ENCODE data around the gene RNH1. TPM values are rescaled to one million over a fixed set of nuclear protein-coding genes. Genes with fewer than 3 reads are reported as not detected.
"Not testable (repeated sequence)": the region's sequence is repeated elsewhere in the genome, so short reads cannot be mapped to it uniquely, and the experiment has no call there.

RNH1 gene
- total and polyA plus RNA-seq, 4 experiments from 2014 or later = 98.4 to 187 (median 134) TPM

DNA sequence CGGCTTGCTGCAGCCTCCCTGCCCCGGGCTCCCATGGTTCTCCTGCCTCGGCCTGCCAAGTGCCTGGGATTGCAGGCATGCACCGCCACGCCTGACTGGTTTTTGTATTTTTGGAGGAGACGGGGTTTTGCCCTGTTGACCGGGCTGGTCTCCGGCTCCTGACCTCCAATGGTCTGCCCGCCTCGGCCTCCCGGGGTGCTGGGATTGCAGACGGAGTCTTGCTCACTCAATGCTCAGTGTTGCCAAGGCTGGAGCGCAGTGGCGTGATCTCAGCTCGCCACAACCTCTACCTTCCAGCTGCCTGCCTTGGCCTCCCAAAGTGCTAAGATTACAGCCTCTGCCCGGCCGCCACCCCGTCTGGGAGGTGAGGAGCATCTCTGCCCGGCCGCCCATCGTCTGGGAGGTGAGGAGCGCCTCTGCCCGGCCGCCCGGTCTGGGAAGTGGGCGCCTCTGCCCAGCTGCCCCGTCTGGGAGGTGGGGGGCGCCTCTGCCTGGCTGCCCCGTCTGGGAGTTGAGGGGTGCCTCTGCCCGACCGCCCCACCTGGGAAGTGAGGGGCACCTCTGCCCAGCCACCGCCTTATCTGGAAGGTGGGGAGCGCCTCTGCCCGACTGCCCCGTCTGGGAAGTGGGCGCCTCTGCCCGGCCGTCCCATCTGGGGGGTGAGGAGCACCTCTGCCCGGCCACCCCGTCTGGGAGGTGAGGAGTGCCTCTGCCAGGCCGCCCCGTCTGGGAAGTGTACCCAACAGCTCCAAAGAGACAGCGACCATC is 10.1 kb upstream of the RNH1 start:
- H3K9me3 ChIP-seq (ENCODE audit: control insufficient read depth in 1 of 2, low read length in 2 of 2); H3K27me3 Mint-ChIP-seq; H3K27ac ChIP-seq (ENCODE audit: low read depth, low read length); H3K27me3 ChIP-seq (ENCODE audit: insufficient read depth, low read length); CTCF ChIA-PET (ENCODE audit: partially characterized antibody); H3K36me3 Mint-ChIP-seq; H3K36me3 ChIP-seq (ENCODE audit: insufficient read depth, low read length); H3K4me3 ChIP-seq (ENCODE audit: low read length in 2 of 2); H3K4me1 ChIP-seq (ENCODE audit: insufficient read depth, low read length); H3K4me3 Mint-ChIP-seq; DNase-seq: not testable (repeated sequence)
- Mint-ChIP-seq H3K4me1 (peaks cover 2 to 12% (median 3%) of the 10 kb centered on the region in 4 donors), H3K9me3 (peaks cover 0 to 13% (median 1%) of the 10 kb centered on the region in 8 donors), H3K27ac (peak overlapping the region in 1 of 7 donors; percentile 31)
- POLR2A ChIA-PET (ENCODE audit: partially characterized antibody) = interaction anchor here (1.5 to 2.5 kb wide), 2 partner anchors 9 to 11 kb away, joined by 5 read pairs; partner anchors contain the start of gene RNH1
- intact Hi-C loops (cut with micrococcal nuclease) = loop anchor here (5.0 kb wide), 1 partner anchor 210 kb away; the partner anchor contains the start of gene IFITM2

DNA sequence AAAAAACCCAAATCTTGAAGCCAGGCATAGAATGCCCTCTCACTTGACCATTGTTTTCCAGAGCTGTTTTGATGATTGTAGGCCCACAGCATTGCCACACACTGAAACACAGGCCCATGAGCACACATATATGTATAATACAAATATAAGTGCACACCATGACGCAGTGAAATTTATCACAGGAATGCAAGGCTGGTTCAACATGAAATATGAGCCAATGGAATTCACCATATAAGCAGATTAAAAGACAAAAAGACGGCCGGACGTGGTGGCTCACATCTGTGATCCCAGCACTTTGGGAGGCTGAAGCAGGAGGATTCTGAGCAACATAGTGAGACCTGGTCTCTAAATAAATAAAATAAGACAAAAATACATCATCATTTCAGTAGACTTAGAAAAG is 9.4 kb upstream of the RNH1 start:
- DNase-seq = no peak
- H3K27ac Mint-ChIP-seq = peak overlapping the region in 2 of 7 donors; percentile 31 to 60
- H3K36me3 ChIP-seq (ENCODE audit: insufficient read depth, low read length) = no peaks in the 10 kb centered on the region
- no peaks in the 10 kb centered on the region for H3K27me3 Mint-ChIP-seq
- H3K27me3 ChIP-seq (ENCODE audit: insufficient read depth, low read length) = no peaks in the 10 kb centered on the region
- H3K9me3 ChIP-seq (ENCODE audit: control insufficient read depth in 1 of 2, low read length in 2 of 2) = no peaks in the 10 kb centered on the region
- H3K4me3 Mint-ChIP-seq = no peak overlapping the region
- no peak overlapping the region for H3K4me3 ChIP-seq (ENCODE audit: low read length in 2 of 2)
- ChIA-PET CTCF (ENCODE audit: partially characterized antibody) (no interaction called here), POLR2A (ENCODE audit: partially characterized antibody) (interaction anchor here (2.5 kb wide), 1 partner anchor 10 kb away, joined by 5 read pairs; the partner anchor contains the start of gene RNH1)
- peaks cover 4% of the 10 kb centered on the region for H3K4me1 ChIP-seq (ENCODE audit: insufficient read depth, low read length)
- H3K4me1 Mint-ChIP-seq = peaks cover 2 to 12% (median 3%) of the 10 kb centered on the region in 4 donors
- peaks cover 3 to 7% of the 10 kb centered on the region in 2 donors for H3K36me3 Mint-ChIP-seq
- peaks cover 0 to 13% (median 1%) of the 10 kb centered on the region in 8 donors for H3K9me3 Mint-ChIP-seq
- intact Hi-C loops (cut with micrococcal nuclease) = loop anchor here (5.0 kb wide), 1 partner anchor 209 kb away; the partner anchor contains the start of gene IFITM2
- H3K27ac ChIP-seq (ENCODE audit: low read depth, low read length) = no peak overlapping the region

DNA sequence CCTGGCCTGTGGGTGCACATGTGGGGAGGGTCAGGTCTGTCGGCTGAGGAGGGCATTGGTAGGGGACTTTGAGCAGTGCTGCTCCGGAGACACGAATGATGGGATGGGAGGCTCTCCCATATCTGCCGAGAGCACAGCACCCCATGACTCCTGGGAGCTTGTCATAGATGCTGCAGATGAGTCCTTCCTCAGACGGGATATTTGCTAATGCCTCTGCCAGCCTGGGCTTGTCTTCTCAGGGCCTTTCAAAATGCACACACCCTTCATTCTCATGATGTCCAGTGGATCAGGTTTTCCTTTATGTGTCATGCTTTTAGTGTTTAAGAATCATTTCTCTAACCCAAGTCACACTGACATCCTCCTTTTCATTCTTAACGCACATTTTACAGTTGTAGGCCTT is 8.1 kb upstream of the RNH1 start:
- POLR2A ChIA-PET (ENCODE audit: partially characterized antibody) = interaction anchor here (2.5 kb wide), 1 partner anchor 9 kb away, joined by 5 read pairs; the partner anchor contains the start of gene RNH1

DNA sequence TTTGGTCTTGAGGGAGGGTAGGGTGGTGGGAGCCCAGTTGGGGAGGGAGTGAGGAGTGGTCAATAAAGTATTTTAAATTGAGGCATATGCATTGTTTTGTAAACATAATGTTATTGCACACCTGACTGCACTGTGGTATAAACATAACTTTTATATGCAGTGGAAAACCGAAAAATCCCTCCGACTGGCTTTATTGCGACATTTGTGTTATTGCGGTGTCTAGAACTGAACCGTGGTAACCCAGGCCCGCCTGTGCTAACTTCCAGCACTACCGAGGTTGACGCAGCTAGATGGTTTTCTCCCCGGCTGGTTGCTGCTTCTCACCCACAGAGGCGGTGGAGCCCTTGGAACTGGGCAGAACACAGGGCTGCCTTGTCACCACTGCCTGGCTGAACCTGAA is 7.6 kb upstream of the RNH1 start:
- CTCF ChIA-PET (ENCODE audit: partially characterized antibody) = no interaction called here
- Histone ChIP-seq H3K27me3 (ENCODE audit: insufficient read depth, low read length) (no peaks in the 10 kb centered on the region), H3K36me3 (ENCODE audit: insufficient read depth, low read length) (no peaks in the 10 kb centered on the region), H3K9me3 (ENCODE audit: control insufficient read depth in 1 of 2, low read length in 2 of 2) (no peaks in the 10 kb centered on the region), H3K4me1 (ENCODE audit: insufficient read depth, low read length) (peaks cover 4% of the 10 kb centered on the region), H3K4me3 (ENCODE audit: low read length in 2 of 2) (no peak overlapping the region), H3K27ac (ENCODE audit: low read depth, low read length) (no peak overlapping the region)
- Mint-ChIP-seq H3K9me3 (peaks cover 0 to 13% (median 1%) of the 10 kb centered on the region in 8 donors), H3K4me1 (peaks cover 2 to 5% (median 3%) of the 10 kb centered on the region in 4 donors), H3K4me3 (no peak overlapping the region), H3K27ac (peak overlapping the region in 1 of 7 donors; percentile 5), H3K27me3 (no peaks in the 10 kb centered on the region), H3K36me3 (peaks cover 9 to 14% of the 10 kb centered on the region in 2 donors)
- POLR2A ChIA-PET (ENCODE audit: partially characterized antibody) = interaction anchor here (0.9 to 2.5 kb wide), 2 partner anchors 8 to 21 kb away, joined by 3 to 5 read pairs; partner anchors contain the start of genes HRAS and RNH1
- intact Hi-C loops (cut with micrococcal nuclease) = loop anchor here (5.0 kb wide), 1 partner anchor 207 kb away; the partner anchor contains the start of gene IFITM2
- no peak for DNase-seq

More for the DNA sequence above, 8.1 kb upstream of the RNH1 start:
- H3K27ac Mint-ChIP-seq = peak overlapping the region in 1 of 7 donors; percentile 5
- peaks cover 5 to 9% of the 10 kb centered on the region in 2 donors for H3K36me3 Mint-ChIP-seq
- Histone ChIP-seq H3K27me3 (ENCODE audit: insufficient read depth, low read length) (no peaks in the 10 kb centered on the region), H3K36me3 (ENCODE audit: insufficient read depth, low read length) (no peaks in the 10 kb centered on the region), H3K27ac (ENCODE audit: low read depth, low read length) (no peak overlapping the region), H3K9me3 (ENCODE audit: control insufficient read depth in 1 of 2, low read length in 2 of 2) (no peaks in the 10 kb centered on the region), H3K4me1 (ENCODE audit: insufficient read depth, low read length) (peaks cover 4% of the 10 kb centered on the region), H3K4me3 (ENCODE audit: low read length in 2 of 2) (no peak overlapping the region)
- CTCF ChIA-PET (ENCODE audit: partially characterized antibody) = no interaction called here
- H3K4me1 Mint-ChIP-seq = peaks cover 2 to 5% (median 3%) of the 10 kb centered on the region in 4 donors
- H3K9me3 Mint-ChIP-seq = peaks cover 0 to 13% (median 1%) of the 10 kb centered on the region in 8 donors
- H3K27me3 Mint-ChIP-seq = no peaks in the 10 kb centered on the region
- H3K4me3 Mint-ChIP-seq = no peak overlapping the region
- no peak for DNase-seq
- intact Hi-C loops (cut with micrococcal nuclease) = loop anchor here (5.0 kb wide), 1 partner anchor 208 kb away; the partner anchor contains the start of gene IFITM2

DNA sequence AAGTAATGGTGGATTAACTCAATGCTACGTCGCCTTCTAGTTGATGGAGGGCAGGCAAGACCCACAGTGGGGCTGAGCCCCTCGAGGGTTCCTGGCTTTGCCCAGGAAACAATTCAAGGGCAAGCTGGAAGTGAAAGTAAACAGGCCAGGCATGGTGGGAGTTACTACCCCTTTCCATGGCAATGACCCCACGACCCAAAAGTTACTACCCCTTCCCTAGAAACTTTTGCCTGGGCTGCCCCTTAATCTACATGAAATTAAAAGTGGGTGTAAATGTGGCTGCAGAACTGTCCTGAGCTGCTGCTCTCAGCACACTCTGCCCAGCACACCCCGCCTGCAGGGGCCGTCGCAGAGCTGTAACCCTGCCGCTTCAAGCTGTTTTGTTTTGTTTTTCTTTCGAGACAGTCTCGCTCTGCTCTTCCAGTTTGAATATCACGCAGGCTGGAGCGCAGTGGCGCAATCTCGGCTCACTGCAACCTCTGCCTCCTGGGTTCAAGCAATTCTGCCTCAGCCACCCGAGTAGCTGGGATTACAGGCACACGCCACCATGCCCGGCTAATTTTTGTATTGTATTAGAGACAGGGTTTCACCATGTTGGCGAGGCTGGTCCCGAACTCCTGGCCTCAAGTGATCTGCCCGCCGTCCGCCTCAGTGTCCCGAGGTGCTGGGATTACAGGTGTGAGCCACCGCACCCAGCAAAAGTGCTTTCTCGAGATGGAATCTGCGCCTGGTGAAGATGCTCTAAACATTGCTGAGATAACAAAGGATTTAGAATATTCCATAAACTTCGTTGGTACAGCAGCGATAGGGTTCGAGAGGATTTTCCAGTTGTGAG is 5.9 kb upstream of the RNH1 start:
- Mint-ChIP-seq H3K27ac (peak overlapping the region in 1 of 7 donors; percentile 6), H3K4me3 (no peak overlapping the region), H3K27me3 (no peaks in the 10 kb centered on the region), H3K9me3 (peaks cover 0 to 13% (median 1%) of the 10 kb centered on the region in 8 donors), H3K36me3 (peaks cover 9 to 15% of the 10 kb centered on the region in 2 donors), H3K4me1 (peaks cover 0 to 5% (median 2%) of the 10 kb centered on the region in 4 donors)
- Histone ChIP-seq H3K27me3 (ENCODE audit: insufficient read depth, low read length) (no peaks in the 10 kb centered on the region), H3K4me3 (ENCODE audit: low read length in 2 of 2) (no peak overlapping the region), H3K4me1 (ENCODE audit: insufficient read depth, low read length) (peaks cover 2% of the 10 kb centered on the region), H3K36me3 (ENCODE audit: insufficient read depth, low read length) (peaks cover 2% of the 10 kb centered on the region), H3K27ac (ENCODE audit: low read depth, low read length) (no peak overlapping the region), H3K9me3 (ENCODE audit: control insufficient read depth in 1 of 2, low read length in 2 of 2) (no peaks in the 10 kb centered on the region)
- DNase-seq = no peak
- intact Hi-C loops (cut with micrococcal nuclease) = no loop called here
- CTCF ChIA-PET (ENCODE audit: partially characterized antibody) = no interaction called here
- POLR2A ChIA-PET (ENCODE audit: partially characterized antibody) = interaction anchor here (2.2 kb wide), 1 partner anchor 107 kb away, joined by 5 read pairs; no protein-coding TSS in a partner anchor

DNA sequence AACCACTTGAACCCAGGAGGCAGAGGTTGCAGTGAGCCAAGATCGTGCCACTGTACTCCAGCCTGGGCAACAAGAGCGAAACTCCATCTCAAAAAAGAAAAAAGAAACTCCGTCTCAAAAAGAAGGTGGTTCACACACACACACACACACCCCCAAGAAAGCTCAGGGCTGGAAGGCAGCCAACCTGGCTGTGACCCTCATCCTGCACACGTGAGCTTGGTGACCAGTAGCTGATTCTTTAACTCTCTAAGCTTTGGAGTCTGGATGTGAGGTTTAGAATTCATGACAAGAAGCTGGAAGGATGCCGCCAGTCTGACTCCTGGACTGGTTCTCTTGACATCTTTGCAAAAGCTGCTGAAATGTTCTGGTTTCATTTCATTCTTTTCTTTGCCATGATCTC is 1.9 kb upstream of the RNH1 start:
- H3K4me1 ChIP-seq (ENCODE audit: insufficient read depth, low read length) = peaks cover 30% of the 10 kb centered on the region
- H3K4me3 ChIP-seq (ENCODE audit: low read length in 2 of 2) = no peak overlapping the region
- ChIA-PET CTCF (ENCODE audit: partially characterized antibody) (interaction anchor here (1.6 to 3.5 kb wide), 2 partner anchors 10 to 60 kb away, joined by 6 to 23 read pairs; no protein-coding TSS in a partner anchor), POLR2A (ENCODE audit: partially characterized antibody) (interaction anchor here (1.9 kb wide), 2 partner anchors 9 to 102 kb away, joined by 5 read pairs; no protein-coding TSS in a partner anchor)
- peak overlapping the region in 2 of 8 donors; percentile 50 to 59 for H3K4me3 Mint-ChIP-seq
- H3K4me1 Mint-ChIP-seq = peaks cover 5 to 33% (median 19%) of the 10 kb centered on the region in 4 donors
- peaks cover 3% of the 10 kb centered on the region for H3K36me3 ChIP-seq (ENCODE audit: insufficient read depth, low read length)
- no peak overlapping the region for H3K27ac ChIP-seq (ENCODE audit: low read depth, low read length)
- H3K27ac Mint-ChIP-seq = peak overlapping the region in 3 of 7 donors; percentile 4 to 63 (median 52)
- intact Hi-C loops (cut with micrococcal nuclease) = no loop called here
- H3K27me3 ChIP-seq (ENCODE audit: insufficient read depth, low read length) = no peaks in the 10 kb centered on the region
- H3K9me3 Mint-ChIP-seq = no peaks in the 10 kb centered on the region
- no peak for DNase-seq
- H3K9me3 ChIP-seq (ENCODE audit: control insufficient read depth in 1 of 2, low read length in 2 of 2) = no peaks in the 10 kb centered on the region
- H3K36me3 Mint-ChIP-seq = peaks cover 9 to 23% of the 10 kb centered on the region in 2 donors
- H3K27me3 Mint-ChIP-seq = no peaks in the 10 kb centered on the region
